ENCODE results near the gene LYPD3. TPM values are rescaled to one million over a fixed set of nuclear protein-coding genes. Genes with fewer than 3 reads are reported as not detected.
A peak's percentile ranks its signal among the peaks of the same experiment; 100 is the strongest.

The LYPD3 gene
- total RNA-seq, 1 experiment from 2014 or later = 1.8 TPM

DNA sequence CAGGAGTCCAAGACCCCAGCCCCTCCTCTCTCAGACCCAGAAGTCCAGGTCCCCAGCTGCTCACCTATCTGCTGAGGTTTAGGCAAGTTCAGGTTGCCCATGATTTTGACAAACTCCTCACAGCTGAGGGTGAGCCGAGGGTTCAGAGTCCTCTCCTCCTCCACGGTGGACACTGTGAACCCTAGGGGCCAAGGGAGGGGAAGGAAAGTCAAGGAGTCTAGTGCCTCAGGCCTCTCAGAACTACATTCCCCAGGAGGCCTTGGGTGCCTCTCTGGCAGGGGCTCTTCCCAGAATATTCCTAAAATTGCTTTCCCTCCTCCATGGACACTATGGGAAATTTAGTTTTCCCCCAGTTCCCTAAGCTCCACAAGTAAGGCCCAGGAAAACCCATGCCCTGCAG, 42.5 kb upstream of the LYPD3 start:
- no peak overlapping the region for H3K27ac ChIP-seq (ENCODE audit: insufficient read length, low read depth, low read length)
- no peak overlapping the region for H2BK5ac ChIP-seq (ENCODE audit: insufficient read length, low read length)
- Mint-ChIP-seq H3K9me3 (no peaks in the 10 kb centered on the region; a peak in 2 of 5 replicates), H3K4me3 (no peak overlapping the region), H3K4me1 (peaks cover 10 to 12% of the 10 kb centered on the region in 2 experiments), H3K27ac (peak overlapping the region in 1 of 3 experiments; percentile 73; a peak in 2 of 7 replicates), H3K27me3 (ENCODE audit: low read depth) (peaks cover 10% of the 10 kb centered on the region), H3K36me3 (ENCODE audit: insufficient read depth in 1 of 3, low read depth in 3 of 3) (peaks cover 17 to 25% (median 20%) of the 10 kb centered on the region in 3 experiments; a peak in 6 of 7 replicates)
- H3K79me2 ChIP-seq (ENCODE audit: insufficient read depth, low read length) = no peaks in the 10 kb centered on the region
- H3K4me1 ChIP-seq (ENCODE audit: insufficient read depth, low read length) = no peaks in the 10 kb centered on the region
- no peak overlapping the region for H2BK12ac ChIP-seq (ENCODE audit: insufficient read length, low read depth, low read length)
- no peak overlapping the region for H4K91ac ChIP-seq (ENCODE audit: insufficient read length, low read depth, low read length)
- H4K20me1 ChIP-seq (ENCODE audit: control insufficient read depth, insufficient read depth, insufficient read length) = no peaks in the 10 kb centered on the region
- TF ChIP-seq, protein P1, sequence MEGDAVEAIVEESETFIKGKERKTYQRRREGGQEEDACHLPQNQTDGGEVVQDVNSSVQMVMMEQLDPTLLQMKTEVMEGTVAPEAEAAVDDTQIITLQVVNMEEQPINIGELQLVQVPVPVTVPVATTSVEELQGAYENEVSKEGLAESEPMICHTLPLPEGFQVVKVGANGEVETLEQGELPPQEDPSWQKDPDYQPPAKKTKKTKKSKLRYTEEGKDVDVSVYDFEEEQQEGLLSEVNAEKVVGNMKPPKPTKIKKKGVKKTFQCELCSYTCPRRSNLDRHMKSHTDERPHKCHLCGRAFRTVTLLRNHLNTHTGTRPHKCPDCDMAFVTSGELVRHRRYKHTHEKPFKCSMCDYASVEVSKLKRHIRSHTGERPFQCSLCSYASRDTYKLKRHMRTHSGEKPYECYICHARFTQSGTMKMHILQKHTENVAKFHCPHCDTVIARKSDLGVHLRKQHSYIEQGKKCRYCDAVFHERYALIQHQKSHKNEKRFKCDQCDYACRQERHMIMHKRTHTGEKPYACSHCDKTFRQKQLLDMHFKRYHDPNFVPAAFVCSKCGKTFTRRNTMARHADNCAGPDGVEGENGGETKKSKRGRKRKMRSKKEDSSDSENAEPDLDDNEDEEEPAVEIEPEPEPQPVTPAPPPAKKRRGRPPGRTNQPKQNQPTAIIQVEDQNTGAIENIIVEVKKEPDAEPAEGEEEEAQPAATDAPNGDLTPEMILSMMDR (conservative IDR thresholded peaks at IDR 0.05) = no peak
- H2AK5ac ChIP-seq (ENCODE audit: insufficient read length, low read length) = no peak overlapping the region
- no peak overlapping the region for H4K8ac ChIP-seq (replicated peaks; ENCODE audit: insufficient read length, low read depth, low read length)
- H3K27me3 ChIP-seq (ENCODE audit: insufficient read depth, low read length) = peaks cover 2% of the 10 kb centered on the region; the same call in 1 of the 2 replicates
- H3K14ac ChIP-seq (ENCODE audit: insufficient read depth, low read length) = no peak overlapping the region
- no peak overlapping the region for H2AFZ ChIP-seq (ENCODE audit: low read length)
- WGBS (ENCODE audit: extremely low coverage, insufficient read length, low lambda C conversion rate) = no CpG with 5 or more reads among the region's 2 CpGs
- H3K9me3 ChIP-seq (ENCODE audit: control insufficient read depth, low read depth, low read length) = no peaks in the 10 kb centered on the region
- H2BK20ac ChIP-seq (ENCODE audit: low read depth, low read length, poor library complexity, severe bottlenecking) = no peak overlapping the region
- H3K23me2 ChIP-seq (ENCODE audit: insufficient read length, low read depth, low read length, poor library complexity, severe bottlenecking) = peaks cover 16% of the 10 kb centered on the region
- H3K56ac ChIP-seq (ENCODE audit: insufficient read length, low read depth, low read length) = no peak overlapping the region
- no peak overlapping the region for H3K4me2 ChIP-seq (ENCODE audit: insufficient read depth, insufficient read length, low read length)
- H3K4ac ChIP-seq (ENCODE audit: low read depth, low read length) = no peak overlapping the region
- no peak for DNase-seq
- no peak overlapping the region for H3K9ac ChIP-seq (ENCODE audit: extremely low read depth, insufficient read length, low read length)
- H2BK15ac ChIP-seq (ENCODE audit: low read depth, low read length) = no peak overlapping the region
- H4K5ac ChIP-seq (ENCODE audit: insufficient read length, low read depth, low read length) = no peak overlapping the region
- no peak overlapping the region for H3T11ph ChIP-seq (ENCODE audit: low read length)
- no peaks in the 10 kb centered on the region for H3K79me1 ChIP-seq (ENCODE audit: insufficient read depth, low read depth, low read length, poor library complexity, severe bottlenecking)
- no peak overlapping the region for H3K18ac ChIP-seq (ENCODE audit: insufficient read length, low read depth, low read length)
- H2BK120ac ChIP-seq (ENCODE audit: low read depth, low read length, poor library complexity, severe bottlenecking) = no peak overlapping the region
- H3K23ac ChIP-seq (ENCODE audit: insufficient read length, low read depth, low read length) = no peak overlapping the region

All from H9 (cell line).